Fibroblast of lung (primary cell): Measurements from ENCODE around the gene OR6T1. TPM values are rescaled to one million over a fixed set of nuclear protein-coding genes. Genes with fewer than 3 reads are reported as not detected.

Experiments used
- DNase-seq, 2 donors: peaks; one replicate each; pipeline versions ENCODE4 v3.0.0 to v3.0.0-alpha.2; 2010; ENCODE audit warnings: low read depth in 2 of 2
- H2AFZ ChIP-seq: 2 replicates; pipeline ENCODE4 v1.5.1; 2012; ENCODE audit warnings: low read length, control low read depth, inconsistent platforms
- H3K27ac ChIP-seq: 2 replicates; pipeline ENCODE4 v1.5.1; 2011; ENCODE audit warnings: low read length, control low read depth; ENCODE audit not compliant: insufficient read depth
- H3K27me3 ChIP-seq: 2 replicates; pipeline ENCODE4 v1.5.1; 2011; ENCODE audit warnings: mild to moderate bottlenecking, low read length; ENCODE audit not compliant: control insufficient read depth, insufficient read depth
- H3K36me3 ChIP-seq: 2 replicates; pipeline ENCODE4 v1.5.1; 2011; ENCODE audit warnings: low read length; ENCODE audit not compliant: control insufficient read depth, insufficient read depth
- H3K4me1 ChIP-seq: 2 replicates; pipeline ENCODE4 v1.5.1; 2011; ENCODE audit warnings: low read length; ENCODE audit not compliant: control insufficient read depth, insufficient read depth; ENCODE audit errors: extremely low read depth
- H3K4me2 ChIP-seq: 2 replicates; pipeline ENCODE4 v1.5.1; 2011; ENCODE audit warnings: low read length, control low read depth; ENCODE audit not compliant: insufficient read depth; ENCODE audit errors: extremely low read depth
- H3K4me3 ChIP-seq, 4 experiments: fragments of 200-600 bp in 1 of 4; sonication (generic) in 1 of 4; replicated peaks in 1 of 4; 2 replicates each; pipeline ENCODE4 v1.5.1; 2011 to 2016; ENCODE audit warnings: low read length in 4 of 4, low read depth in 3 of 4, mild to moderate bottlenecking in 3 of 4, control low read depth in 2 of 4, inconsistent platforms in 1 of 4, mixed read lengths in 1 of 4; ENCODE audit not compliant: insufficient read depth in 1 of 4; ENCODE audit errors: control extremely low read depth in 1 of 4
- H3K79me2 ChIP-seq: 2 replicates; pipeline ENCODE4 v1.5.1; 2012; ENCODE audit warnings: mild to moderate bottlenecking, low read length, inconsistent platforms; ENCODE audit not compliant: control insufficient read depth, insufficient read depth
- H3K9ac ChIP-seq: 2 replicates; pipeline ENCODE4 v1.5.1; 2011; ENCODE audit warnings: mild to moderate bottlenecking, low read length, control low read depth; ENCODE audit not compliant: insufficient read depth
- H3K9me3 ChIP-seq: 2 replicates; pipeline ENCODE4 v1.5.1; 2012; ENCODE audit warnings: low read depth, low read length; ENCODE audit not compliant: control insufficient read depth, insufficient read depth
- H4K20me1 ChIP-seq: 2 replicates; pipeline ENCODE4 v1.5.1; 2011; ENCODE audit warnings: low read length; ENCODE audit not compliant: control insufficient read depth, insufficient read depth; ENCODE audit errors: extremely low read depth
- CTCF ChIP-seq, 2 donors: IDR thresholded peaks in 1 of 2; conservative IDR thresholded peaks in 1 of 2; 1 replicate in 1 of 2; 2 replicates in 1 of 2; pipeline ENCODE4 v1.5.1; 2011 to 2012; ENCODE audit warnings: low read length in 2 of 2, control low read depth in 1 of 2, inconsistent platforms in 1 of 2, low read depth in 1 of 2, mild to moderate bottlenecking in 1 of 2
- EZH2 ChIP-seq: IDR thresholded peaks from 2 replicates; pipeline ENCODE4 v1.5.1; 2012; ENCODE audit warnings: low read length, control low read depth, mild to moderate bottlenecking; ENCODE audit errors: missing control alignments
- polyA minus RNA-seq: library from RNA; depleted of rRNA, polyadenylated mRNA; stranded (reverse); fragments of >200 nt; gene quantifications from 2 replicates; pipeline ENCODE4 v1.2.3, GENCODE V29; 2011; ENCODE audit warnings: low replicate concordance
- polyA plus RNA-seq, 2 donors: library from polyadenylated mRNA; depleted of rRNA in 1 of 2; stranded (reverse) in 1 of 2; unstranded in 1 of 2; fragments of >200 nt; gene quantifications; 2 replicates each; pipeline ENCODE4 v1.2.1, GENCODE V29; 2011 to 2012; ENCODE audit warnings: missing spikeins in 1 of 2
- total RNA-seq: library from RNA; depleted of rRNA; stranded (reverse); fragments of >200 nt; gene quantifications from 2 replicates; pipeline ENCODE4 v1.2.1, GENCODE V29; 2014

The OR6T1 gene
- total RNA-seq (not detected in 2 replicates), polyA plus RNA-seq (not detected in 2 replicates), polyA minus RNA-seq (not detected in 2 replicates)
- polyA plus RNA-seq (2012) = not detected in 2 replicates

GRCh38 chr11:123943738-123944137 is at the start of gene OR6T1:
TSS of gene OR6T1 (minus strand) at chr11:123943838. CDS start at chr11:123943838, 0 bp downstream.
- H3K4me3 ChIP-seq = no peak within 1 kb of the TSS
- no peak within 1 kb of the TSS for H3K27ac ChIP-seq
- H3K9me3 ChIP-seq = no peaks in the 10 kb centered on the region
- H3K4me1 ChIP-seq = no peaks in the 10 kb centered on the region
- no peak within 1 kb of the TSS for H3K9ac ChIP-seq
- no peak within 1 kb of the TSS for H3K4me2 ChIP-seq
- DNase-seq = no peak
- H2AFZ ChIP-seq = no peak within 1 kb of the TSS
- H4K20me1 ChIP-seq = no peaks in the 10 kb centered on the region
- H3K36me3 ChIP-seq = no peaks in the 10 kb centered on the region
- no peaks in the 10 kb centered on the region for H3K27me3 ChIP-seq
- H3K79me2 ChIP-seq = no peaks in the 10 kb centered on the region
- TF ChIP-seq CTCF (conservative IDR thresholded peaks at IDR 0.05 in 1 of 2, IDR thresholded peaks at IDR 0.05 in 1 of 2; ENCODE audit: low read depth in 1 of 2, low read length in 2 of 2) = no peak
- TF ChIP-seq EZH2 = no peak

- Histone ChIP-seq H3K79me2 (no peaks in the 10 kb centered on the region), H3K36me3 (no peaks in the 10 kb centered on the region), H3K4me3 (no peak overlapping the region), H3K4me2 (no peak overlapping the region), H4K20me1 (no peaks in the 10 kb centered on the region), H3K27me3 (no peaks in the 10 kb centered on the region), H3K4me1 (no peaks in the 10 kb centered on the region), H3K9me3 (no peaks in the 10 kb centered on the region), H3K9ac (no peak overlapping the region), H2AFZ (no peak overlapping the region), H3K27ac (no peak overlapping the region)
- DNase-seq = no peak
- TF ChIP-seq EZH2 = no peak
- no peak for TF ChIP-seq CTCF (conservative IDR thresholded peaks at IDR 0.05 in 1 of 2, IDR thresholded peaks at IDR 0.05 in 1 of 2; ENCODE audit: low read depth in 1 of 2, low read length in 2 of 2)
Measured at GRCh38 chr11:123979311-123979710, 35.7 kb upstream of the OR6T1 start.

- H3K9ac ChIP-seq = no peak within 1 kb of the TSS
- H3K79me2 ChIP-seq = no peaks in the 10 kb centered on the region
- H3K27me3 ChIP-seq = no peaks in the 10 kb centered on the region
- H3K9me3 ChIP-seq = no peaks in the 10 kb centered on the region
- H3K4me3 ChIP-seq = no peak within 1 kb of the TSS
- DNase-seq = no peak
- H4K20me1 ChIP-seq = no peaks in the 10 kb centered on the region
- H3K4me1 ChIP-seq = no peaks in the 10 kb centered on the region
- TF ChIP-seq CTCF (conservative IDR thresholded peaks at IDR 0.05 in 1 of 2, IDR thresholded peaks at IDR 0.05 in 1 of 2; ENCODE audit: low read depth in 1 of 2, low read length in 2 of 2) (no peak), EZH2 (no peak)
- no peak within 1 kb of the TSS for H3K4me2 ChIP-seq
- H3K36me3 ChIP-seq = no peaks in the 10 kb centered on the region
- H3K27ac ChIP-seq = no peak within 1 kb of the TSS
- H2AFZ ChIP-seq = no peak within 1 kb of the TSS
Measured at GRCh38 chr11:123977731-123978347, 34.2 kb upstream of the OR6T1 start, which contains the start of gene OR10S1. TSS of gene OR10S1 (minus strand) at chr11:123977781. CDS start at chr11:123977664, 117 bp downstream.
